GM12892 (cell line): Measurements from ENCODE around the gene ANKRD6.

ENCODE experiments used
- POLR2A ChIP-seq: IDR thresholded peaks from 2 replicates; pipeline ENCODE4 v1.6.1; 2011; ENCODE audit warnings: low read depth, low read length, control low read depth
- POLR2AphosphoS5 ChIP-seq: IDR thresholded peaks from 2 replicates; pipeline ENCODE4 v1.6.1; 2011; ENCODE audit warnings: low read depth, low read length, control low read depth
- TAF1 ChIP-seq: IDR thresholded peaks from 2 replicates; pipeline ENCODE4 v1.6.1; 2011; ENCODE audit warnings: low read depth, mild to moderate bottlenecking, control low read depth, low read length, borderline replicate concordance

DNA sequence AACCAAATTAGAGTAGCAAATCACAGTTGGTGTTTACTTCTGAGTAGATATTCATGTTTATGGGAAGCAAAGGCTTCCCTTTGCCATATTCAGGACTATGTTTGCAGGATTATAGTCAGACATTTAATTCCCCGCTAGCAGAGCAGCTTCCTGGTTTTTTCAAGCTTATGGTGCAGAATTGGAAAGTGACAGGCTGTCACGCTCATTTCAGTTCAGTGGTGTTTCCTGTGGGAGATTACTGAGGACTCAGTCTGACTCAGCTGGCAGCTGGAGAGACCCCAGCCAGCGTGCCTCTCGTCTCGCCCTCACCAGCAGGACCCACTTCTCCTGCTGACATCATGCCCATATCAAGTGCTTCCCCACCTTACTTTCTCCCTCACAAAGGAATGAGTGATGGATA, 120.5 kb downstream of the ANKRD6 start:
- TF ChIP-seq POLR2AphosphoS5 (no peak), POLR2A (no peak), TAF1 (no peak)
